Sigmoid colon (tissue), 3 donors: ENCODE results near the gene RASSF5.

ENCODE experiments used
- CTCF ChIP-seq, 4 experiments: fragments of 450-650 bp in 3 of 4; fragments of 200-600 bp in 1 of 4; IDR thresholded peaks; one replicate each; pipeline ENCODE4 v1.5.1; 2016 to 2019; ENCODE audit warnings: antibody characterized with exemption in 4 of 4, mild to moderate bottlenecking in 3 of 4, moderate library complexity in 2 of 4
- POLR2A ChIP-seq, 2 donors: fragments of 450-650 bp; IDR thresholded peaks; one replicate each; pipeline ENCODE4 v1.6.1; 2016; ENCODE audit warnings: antibody characterized with exemption in 2 of 2, mild to moderate bottlenecking in 2 of 2, moderate library complexity in 2 of 2

- TF ChIP-seq CTCF (IDR thresholded peaks at IDR 0.05): no peak
- TF ChIP-seq POLR2A (IDR thresholded peaks at IDR 0.05): no peak
Observed at GRCh38 chr1:206480211-206480610, 27.1 kb upstream of the RASSF5 start.
